Activated CD4-positive, alpha-beta T cell treated with anti-CD3 and anti-CD28 coated beads, Interleukin-2, amount 50 U/mL, for 16 hours (primary cell): ENCODE results near the gene TPSG1.
"Not testable (repeated sequence)": the region's sequence is repeated elsewhere in the genome, so short reads cannot be mapped to it uniquely, and the experiment has no call there.

Experiments
- DNase-seq: peaks from one replicate; pipeline ENCODE4 v3.0.0-alpha.2; 2020

The TPSG1 gene

DNA sequence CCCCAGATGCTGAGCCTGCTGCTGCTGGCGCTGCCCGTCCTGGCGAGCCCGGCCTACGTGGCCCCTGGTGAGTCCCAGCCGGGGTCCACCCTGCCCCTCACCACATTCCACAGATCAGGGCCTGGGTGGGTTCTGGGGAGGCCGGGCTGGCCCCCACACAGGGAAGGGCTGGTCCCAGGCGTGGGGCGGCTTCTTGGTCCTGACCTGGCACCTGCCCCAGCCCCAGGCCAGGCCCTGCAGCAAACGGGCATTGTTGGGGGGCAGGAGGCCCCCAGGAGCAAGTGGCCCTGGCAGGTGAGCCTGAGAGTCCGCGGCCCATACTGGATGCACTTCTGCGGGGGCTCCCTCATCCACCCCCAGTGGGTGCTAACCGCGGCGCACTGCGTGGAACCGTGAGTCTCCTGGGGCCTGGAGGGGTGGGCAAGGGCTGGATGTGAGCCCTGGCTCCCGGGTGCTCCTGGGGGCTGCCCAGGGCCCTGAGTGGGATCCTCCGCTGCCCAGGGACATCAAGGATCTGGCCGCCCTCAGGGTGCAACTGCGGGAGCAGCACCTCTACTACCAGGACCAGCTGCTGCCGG lies 31.3 kb upstream of the TPSG1 start:
- DNase-seq = not testable (repeated sequence)

DNA sequence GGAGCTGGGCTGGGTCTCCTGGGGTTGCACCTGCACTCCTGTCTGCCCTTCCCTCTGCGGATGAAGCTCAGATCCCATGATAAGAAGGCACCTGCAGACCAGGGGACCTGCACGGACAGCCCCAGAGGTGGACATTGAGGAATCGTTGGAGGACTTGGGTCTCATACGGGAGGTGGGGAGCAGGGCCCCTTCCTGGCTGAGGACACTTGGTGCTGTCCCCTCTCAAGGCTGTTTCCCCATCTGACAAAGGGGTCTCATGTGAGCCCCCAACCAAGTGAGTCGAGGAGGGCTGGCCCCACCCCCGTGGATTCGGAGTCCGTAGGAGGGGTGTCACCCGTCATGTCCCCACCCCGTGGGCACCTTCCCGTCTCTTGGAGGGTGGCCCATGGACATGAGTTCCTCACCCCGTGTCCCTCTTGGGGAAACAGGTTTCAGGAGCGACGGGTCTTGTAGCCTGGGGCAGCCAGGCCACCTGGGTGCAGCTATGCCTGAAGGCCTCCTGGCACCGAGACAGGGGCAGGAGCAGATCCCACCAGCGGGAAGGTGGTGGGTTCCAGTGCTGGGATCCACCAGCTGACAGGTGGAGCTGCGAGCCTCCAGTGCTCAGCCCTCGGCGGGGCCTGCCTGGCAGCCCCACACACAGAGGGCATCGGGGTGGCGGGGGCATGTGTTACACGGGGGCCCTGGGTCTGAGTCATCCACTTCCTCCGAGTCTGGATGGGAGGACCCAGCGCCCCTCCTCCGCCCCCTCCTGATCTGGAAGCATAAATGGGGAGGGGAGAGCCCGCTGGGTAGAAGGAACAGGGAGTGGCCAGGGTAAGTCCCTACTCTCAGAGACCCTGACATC lies 30.4 kb upstream of the TPSG1 start, which contains the start of gene TPSD1:
Gene TPSD1 (plus strand): TSS at position 794 of the 847 bp plus-strand sequence. CDS start 212 bp downstream, outside the sequence.
- DNase-seq = not testable (repeated sequence)

DNA sequence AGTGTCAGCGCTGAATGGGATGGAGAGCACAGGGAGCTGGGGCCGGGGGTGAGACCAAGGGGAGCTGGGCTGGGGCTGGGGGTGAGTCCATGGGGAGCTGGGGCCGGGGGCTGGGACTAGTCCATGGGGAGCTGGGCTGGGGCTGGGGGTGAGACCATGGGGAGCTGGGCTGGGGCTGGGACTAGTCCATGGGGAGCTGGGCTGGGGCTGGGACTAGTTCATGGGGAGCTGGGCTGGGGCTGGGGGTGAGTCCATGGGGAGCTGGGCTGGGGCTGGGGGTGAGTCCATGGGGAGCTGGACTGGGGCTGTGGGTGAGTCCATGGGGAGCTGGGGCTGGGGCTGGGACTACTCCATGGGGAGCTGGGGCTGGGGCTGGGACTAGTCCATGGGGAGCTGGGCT lies 29.8 kb upstream of the TPSG1 start:
- DNase-seq = not testable (repeated sequence)

DNA sequence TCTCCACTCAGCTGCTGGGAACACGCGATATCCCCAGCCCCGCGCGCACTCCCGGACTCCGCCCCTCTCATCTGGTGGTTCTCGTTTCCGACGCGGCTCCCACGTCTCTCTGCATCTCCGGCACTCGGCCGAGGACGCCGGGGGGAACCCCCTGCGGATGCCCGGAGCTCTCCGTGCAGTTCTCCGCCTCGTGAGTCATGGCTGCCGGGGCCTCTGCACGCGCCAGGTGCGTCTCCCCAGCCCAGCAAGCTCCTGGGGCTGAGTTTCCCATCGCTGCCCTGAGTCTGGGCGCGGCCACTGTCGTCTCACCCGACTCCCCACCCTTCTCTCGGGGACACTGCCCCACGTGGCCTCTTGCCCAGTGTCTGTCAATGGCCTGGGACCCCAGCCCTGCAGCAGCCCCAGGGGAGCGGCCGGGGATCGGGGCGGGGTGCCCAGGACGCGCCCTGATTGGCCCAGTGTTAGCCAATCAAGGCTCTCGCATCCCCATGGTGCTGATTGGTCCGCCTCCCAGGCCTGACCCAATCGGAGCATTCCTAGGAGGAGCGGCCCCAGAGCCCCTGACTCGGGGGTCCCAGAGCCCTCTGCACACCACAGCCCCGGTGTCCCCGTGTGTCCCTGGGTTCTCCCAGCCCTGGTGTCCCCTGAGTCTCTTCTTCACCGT lies 28.8 kb upstream of the TPSG1 start:
- not testable (repeated sequence) for DNase-seq

DNA sequence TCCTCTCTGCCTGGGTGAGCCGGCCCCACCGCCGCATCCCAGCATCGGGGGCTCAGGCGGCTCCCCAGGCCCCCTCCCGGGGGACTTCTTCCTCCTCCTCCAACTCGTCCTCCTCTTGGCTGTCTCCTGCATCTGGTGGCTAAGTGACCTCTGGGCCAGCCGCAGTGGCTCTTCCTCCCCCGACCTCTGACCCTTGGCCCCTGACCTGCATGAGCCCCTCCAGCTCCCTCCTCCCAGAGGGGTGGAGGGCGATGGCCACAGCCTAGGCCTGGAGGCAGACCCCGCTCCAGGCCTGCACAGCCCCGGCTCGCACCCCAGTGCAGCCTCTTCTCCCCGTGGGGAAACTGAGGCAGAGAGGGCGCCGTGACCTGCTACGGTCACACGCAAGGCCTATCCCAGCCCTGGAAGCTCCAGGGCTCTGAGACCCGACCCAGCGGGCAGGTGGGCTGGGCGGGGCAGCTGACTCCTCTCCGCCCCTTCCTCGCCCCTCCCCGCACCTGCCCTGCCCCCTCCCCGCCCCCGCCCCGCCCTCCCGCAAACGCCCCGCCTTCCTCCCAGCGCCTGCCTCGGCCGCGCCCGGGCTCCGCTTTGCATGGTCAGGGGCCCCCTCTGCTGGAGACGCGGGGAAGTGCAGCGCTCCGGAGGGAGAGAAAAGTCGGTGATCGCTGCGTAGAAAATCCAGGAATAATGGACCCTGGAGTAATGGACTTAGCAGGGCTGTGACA lies 24.1 kb upstream of the TPSG1 start:
- not testable (repeated sequence) for DNase-seq

DNA sequence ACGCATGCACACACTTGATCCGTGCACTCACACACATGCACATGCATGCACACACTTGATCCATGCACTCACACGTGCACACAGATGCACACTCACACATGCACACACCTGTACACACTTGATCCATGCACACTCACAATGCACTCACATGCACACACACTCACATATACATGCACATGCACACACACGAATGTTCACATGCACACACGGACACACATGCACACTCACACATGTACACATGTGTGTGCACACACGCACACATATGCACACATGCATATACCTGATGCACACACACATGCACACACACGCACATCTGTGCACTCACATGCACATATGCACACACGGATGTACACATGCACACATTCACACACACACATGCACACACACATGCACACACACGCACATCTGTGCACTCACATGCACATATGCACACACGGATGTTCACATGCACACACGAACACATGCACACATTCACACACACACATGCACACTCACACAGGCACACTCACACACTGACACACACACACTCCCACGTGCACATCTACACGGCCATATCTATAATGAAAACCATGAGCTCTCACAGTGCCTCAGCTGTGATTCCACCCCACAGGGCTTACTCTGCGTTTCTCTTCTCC lies 23.0 kb upstream of the TPSG1 start:
- not testable (repeated sequence) for DNase-seq

DNA sequence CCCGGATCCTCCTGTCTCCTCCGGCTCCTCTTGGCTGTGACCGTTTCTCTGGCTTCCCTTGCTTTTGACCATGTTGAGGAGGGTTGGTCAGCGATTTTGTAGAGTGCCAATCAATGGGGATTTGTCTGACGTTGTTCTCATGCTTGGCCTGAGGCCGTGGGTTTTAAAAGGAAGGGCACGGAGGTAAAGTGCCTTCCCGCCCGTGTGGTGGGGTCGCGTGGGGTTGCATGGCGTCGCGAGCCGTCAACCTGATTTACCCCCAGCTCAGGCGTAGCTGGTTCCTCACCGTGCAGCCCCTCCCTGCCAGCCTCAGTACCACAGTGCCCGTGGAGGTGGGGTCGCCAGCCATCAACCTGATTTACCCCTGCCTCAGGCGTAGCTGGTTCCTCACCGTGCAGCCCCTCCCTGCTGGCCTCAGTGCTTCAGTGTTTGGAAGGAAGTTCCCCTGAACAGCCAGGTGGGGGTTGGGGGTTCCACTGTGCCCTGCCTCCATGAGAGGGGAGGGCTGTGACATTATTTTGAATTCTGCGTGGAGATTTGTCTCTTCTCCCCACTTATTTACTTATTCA lies 20.5 kb upstream of the TPSG1 start:
- DNase-seq = no peak

DNA sequence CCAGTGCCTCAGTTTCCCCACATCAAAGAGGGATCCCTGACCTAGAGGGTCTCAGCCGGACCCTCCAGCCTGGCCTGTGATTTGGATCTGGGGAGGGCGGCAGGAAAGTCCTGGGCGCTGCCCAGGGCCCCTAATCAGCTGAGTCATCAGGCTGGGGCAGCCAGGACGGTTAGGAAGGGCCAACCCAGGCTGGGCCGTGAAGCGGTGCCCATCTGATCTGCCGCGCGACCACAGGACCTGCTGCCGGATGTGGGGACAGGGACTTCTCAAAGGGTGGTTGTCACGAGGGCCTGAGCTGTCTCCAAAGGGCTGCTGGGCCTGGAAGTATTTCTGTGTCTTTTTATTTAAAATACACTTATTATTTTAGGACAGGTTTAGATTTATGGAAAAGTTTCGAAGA lies 19.8 kb upstream of the TPSG1 start:
- DNase-seq = peak; percentile 20

DNA sequence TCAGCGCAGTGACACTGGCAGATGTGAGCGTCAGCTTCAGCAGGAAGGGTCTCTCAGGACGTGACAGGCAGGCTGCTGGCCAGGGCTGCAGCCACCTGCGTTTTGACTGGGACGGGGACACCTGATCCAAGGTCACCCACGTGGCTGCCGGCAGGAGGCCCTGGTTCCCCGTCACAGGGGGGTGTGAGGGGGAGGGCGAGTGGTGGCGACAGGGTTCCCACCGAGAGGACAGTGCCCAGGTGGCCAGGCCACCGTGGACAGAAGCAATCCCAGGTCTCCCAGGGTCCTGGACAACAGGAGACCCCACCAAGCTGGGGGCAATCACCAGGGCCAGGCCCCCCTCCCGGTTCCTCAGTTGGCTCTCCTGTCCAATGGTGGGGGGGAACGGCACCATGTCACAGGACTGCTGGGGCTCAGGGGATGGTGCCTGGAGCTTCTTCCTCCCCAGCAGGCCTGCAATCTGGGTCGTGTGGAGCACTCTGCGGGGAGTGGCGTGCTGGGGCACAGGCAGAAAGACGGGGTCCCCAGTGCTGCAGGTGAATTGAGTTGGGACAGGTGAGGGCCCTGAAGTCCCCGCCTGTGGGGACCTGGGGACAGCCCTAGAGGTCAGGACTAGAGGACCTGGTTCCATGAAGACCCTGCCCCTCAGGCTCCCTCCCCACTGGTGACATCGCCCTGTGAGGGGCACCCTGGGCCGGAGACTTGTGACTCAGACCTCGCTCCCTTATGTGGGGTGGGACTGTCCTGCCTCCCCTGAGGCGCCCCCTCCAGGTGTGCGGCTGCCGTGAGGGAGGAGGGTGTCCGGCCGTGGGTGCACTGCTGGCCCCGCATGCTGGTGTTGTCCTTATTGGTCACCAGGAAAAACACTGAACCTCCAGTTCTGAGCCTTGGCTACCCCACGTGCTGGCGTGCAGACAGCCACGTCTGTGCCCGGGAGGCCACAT lies 19.1 kb upstream of the TPSG1 start:
- DNase-seq = not testable (repeated sequence)

DNA sequence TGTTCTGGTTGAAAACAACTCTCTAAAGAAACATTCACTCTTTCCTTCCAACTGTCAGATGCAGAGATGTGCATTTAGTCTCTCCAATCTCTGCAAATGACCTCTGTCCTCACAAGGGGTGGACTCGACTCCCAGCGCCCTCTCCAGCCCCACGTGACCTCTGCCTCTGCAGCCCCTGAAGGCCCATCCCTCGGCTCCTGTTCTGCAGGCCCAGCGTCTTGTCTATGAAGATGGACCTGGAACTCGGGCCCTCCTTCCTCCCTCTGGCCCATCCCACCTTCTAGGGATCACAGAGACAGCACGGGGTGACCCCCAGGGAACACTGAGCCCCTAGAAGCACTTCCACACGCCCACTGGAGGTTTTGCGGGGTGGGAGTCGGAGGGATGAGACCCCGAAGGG lies 18.3 kb upstream of the TPSG1 start:
- DNase-seq = not testable (repeated sequence)

DNA sequence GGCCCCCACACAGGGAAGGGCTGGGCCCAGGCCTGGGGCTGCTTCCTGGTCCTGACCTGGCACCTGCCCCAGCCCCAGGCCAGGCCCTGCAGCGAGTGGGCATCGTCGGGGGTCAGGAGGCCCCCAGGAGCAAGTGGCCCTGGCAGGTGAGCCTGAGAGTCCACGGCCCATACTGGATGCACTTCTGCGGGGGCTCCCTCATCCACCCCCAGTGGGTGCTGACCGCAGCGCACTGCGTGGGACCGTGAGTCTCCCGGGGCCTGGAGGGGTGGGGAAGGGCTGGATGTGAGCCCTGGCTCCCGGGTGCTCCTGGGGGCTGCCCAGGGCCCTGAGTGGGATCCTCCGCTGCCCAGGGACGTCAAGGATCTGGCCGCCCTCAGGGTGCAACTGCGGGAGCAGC lies 16.0 kb upstream of the TPSG1 start:
- DNase-seq = not testable (repeated sequence)

DNA sequence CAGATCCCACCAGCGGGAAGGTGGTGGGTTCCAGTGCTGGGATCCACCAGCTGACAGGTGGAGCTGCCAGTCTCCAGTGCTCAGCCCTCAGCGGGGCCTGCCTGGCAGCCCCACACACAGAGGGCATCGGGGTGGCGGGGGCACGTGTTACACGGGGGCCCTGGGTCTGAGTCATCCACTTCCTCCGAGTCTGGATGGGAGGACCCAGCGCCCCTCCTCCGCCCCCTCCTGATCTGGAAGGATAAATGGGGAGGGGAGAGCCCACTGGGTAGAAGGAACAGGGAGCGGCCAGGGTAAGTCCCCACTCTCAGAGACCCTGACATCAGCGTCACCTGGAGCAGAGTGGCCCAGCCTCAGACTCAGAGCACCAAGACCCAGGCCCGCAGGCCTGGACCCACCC lies 15.4 kb upstream of the TPSG1 start, which contains the start of gene TPSAB1:
Gene TPSAB1 (plus strand): TSS at position 270 of the 400 bp plus-strand sequence. CDS start 234 bp downstream, outside the sequence.
- not testable (repeated sequence) for DNase-seq

DNA sequence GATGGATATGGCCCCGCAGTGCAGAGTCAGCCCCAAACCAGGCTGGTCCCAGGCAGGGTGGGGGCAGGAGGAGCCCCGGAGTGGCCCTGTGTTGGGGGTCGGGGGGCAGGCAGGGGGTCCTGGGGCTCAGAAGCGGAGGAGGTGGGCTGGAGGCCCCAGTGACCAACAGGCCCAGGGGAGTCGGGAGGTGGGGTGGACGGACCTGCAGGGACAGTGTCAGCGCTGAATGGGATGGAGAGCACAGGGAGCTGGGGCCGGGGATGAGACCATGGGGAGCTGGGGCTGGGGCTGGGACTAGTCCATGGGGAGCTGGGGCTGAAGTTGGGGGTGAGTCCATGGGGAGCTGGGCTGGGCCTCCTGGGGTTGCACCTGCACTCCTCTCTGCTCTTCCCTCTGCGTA lies 14.5 kb upstream of the TPSG1 start:
- DNase-seq = not testable (repeated sequence)

DNA sequence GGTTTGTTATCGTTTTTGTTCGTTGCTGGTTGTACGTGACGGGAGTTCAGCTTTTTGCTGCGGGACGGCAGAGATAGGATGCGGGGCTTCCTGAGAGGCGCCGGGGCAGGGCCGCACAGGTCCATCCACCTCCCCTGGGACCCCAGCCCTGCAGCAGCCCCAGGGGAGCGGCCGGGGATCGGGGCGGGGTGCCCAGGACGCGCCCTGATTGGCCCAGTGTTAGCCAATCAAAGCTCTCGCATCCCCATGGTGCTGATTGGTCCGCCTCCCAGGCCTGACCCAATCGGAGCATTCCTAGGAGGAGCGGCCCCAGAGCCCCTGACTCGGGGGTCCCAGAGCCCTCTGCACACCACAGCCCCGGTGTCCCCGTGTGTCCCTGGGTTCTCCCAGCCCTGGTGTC lies 13.8 kb upstream of the TPSG1 start:
- DNase-seq = not testable (repeated sequence)

DNA sequence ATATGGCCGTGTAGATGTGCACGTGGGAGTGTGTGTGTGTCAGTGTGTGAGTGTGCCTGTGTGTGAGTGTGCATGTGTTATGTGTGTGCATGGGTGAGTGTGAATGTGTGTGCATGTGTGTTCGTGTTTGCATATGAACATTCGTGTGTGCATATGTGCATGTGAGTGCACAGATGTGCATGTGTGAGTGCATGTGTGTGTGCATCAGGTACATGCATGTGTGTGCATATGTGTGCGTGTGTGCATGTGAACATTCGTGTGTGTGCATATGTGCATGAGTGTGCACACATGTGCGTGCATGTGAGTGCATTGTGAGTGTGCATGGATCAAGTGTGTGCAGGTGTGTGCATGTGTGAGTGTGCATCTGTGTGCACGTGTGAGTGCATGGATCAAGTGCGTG lies 12.9 kb upstream of the TPSG1 start:
- DNase-seq = no peak

DNA sequence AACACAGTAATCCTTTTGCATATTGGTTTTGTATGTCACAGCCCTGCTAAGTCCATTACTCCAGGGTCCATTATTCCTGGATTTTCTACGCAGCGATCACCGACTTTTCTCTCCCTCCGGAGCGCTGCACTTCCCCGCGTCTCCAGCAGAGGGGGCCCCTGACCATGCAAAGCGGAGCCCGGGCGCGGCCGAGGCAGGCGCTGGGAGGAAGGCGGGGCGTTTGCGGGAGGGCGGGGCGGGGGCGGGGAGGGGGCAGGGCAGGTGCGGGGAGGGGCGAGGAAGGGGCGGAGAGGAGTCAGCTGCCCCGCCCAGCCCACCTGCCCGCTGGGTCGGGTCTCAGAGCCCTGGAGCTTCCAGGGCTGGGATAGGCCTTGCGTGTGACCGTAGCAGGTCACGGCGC lies 11.6 kb upstream of the TPSG1 start:
- not testable (repeated sequence) for DNase-seq

DNA sequence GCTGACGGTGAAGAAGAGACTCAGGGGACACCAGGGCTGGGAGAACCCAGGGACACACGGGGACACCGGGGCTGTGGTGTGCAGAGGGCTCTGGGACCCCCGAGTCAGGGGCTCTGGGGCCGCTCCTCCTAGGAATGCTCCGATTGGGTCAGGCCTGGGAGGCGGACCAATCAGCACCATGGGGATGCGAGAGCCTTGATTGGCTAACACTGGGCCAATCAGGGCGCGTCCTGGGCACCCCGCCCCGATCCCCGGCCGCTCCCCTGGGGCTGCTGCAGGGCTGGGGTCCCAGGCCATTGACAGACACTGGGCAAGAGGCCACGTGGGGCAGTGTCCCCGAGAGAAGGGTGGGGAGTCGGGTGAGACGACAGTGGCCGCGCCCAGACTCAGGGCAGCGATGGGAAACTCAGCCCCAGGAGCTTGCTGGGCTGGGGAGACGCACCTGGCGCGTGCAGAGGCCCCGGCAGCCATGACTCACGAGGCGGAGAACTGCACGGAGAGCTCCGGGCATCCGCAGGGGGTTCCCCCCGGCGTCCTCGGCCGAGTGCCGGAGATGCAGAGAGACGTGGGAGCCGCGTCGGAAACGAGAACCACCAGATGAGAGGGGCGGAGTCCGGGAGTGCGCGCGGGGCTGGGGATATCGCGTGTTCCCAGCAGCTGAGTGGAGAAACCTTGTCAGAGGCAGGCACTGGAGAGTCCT lies 7.1 kb upstream of the TPSG1 start:
- DNase-seq = not testable (repeated sequence)

DNA sequence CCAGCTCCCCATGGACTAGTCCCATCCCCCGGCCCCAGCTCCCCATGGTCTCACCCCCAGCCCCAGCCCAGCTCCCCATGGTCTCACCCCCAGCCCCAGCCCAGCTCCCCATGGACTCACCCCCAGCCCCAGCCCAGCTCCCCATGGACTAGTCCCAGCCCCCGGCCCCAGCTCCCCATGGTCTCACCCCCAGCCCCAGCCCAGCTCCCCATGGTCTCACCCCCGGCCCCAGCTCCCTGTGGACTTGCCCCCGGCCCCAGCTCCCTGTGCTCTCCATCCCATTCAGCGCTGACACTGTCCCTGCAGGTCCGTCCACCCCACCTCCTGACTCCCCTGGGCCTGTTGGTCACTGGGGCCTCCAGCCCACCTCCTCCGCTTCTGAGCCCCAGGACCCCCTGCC lies 6.2 kb upstream of the TPSG1 start:
- DNase-seq = not testable (repeated sequence)

DNA sequence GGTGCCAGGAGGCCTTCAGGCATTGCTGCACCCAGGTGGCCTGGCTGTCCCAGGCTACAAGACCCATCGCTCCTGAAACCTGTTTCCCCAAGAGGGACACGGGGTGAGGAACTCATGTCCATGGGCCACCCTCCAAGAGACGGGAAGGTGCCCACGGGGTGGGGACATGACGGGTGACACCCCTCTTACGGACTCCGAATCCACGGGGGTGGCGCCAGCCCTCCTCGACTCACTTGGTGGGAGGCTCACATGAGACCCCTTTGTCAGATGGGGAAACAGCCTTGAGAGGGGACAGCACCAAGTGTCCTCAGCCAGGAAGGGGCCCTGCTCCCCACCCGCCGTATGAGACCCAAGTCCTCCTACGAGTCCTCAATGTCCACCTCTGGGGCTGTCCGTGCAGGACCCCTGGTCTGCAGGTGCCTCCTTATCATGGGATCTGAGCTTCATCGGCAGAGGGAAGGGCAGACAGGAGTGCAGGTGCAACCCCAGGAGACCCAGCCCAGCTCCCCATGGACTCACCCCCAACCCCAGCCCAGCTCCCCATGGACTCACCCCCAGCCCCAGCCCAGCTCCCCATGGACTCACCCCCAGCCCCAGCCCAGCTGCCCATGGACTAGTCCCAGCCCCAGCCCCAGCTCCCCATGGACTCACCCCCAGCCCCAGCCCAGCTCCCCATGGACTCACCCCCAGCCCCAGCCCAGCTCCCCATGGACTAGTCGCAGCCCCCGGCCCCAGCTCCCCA lies 5.6 kb upstream of the TPSG1 start:
- not testable (repeated sequence) for DNase-seq
